Colonic mucosa (tissue), 4 donors: Measurements from ENCODE around the gene PDZD4. TPM values are rescaled to one million over a fixed set of nuclear protein-coding genes. Genes with fewer than 3 reads are reported as not detected.

Experiments used
- DNase-seq: peaks from one replicate; pipeline ENCODE4 v3.0.0-alpha.2; 2020
- H3K27ac ChIP-seq: fragments of 200-600 bp; one replicate; pipeline ENCODE4 v1.8.0; 2021
- H3K27me3 ChIP-seq: fragments of 200-600 bp; one replicate; pipeline ENCODE4 v1.8.0; 2021
- H3K36me3 ChIP-seq: fragments of 200-600 bp; one replicate; pipeline ENCODE4 v1.8.0; 2021
- H3K4me1 ChIP-seq: fragments of 200-600 bp; one replicate; pipeline ENCODE4 v1.8.0; 2021; ENCODE audit warnings: mild to moderate bottlenecking
- H3K4me3 ChIP-seq: fragments of 200-600 bp; one replicate; pipeline ENCODE4 v1.8.0; 2021
- H3K9ac ChIP-seq, 2 donors: one replicate each; pipeline ENCODE4 v1.7.0; 2013; ENCODE audit warnings: control low read depth in 2 of 2, low read depth in 2 of 2, low read length in 2 of 2
- H3K9me3 ChIP-seq: fragments of 200-600 bp; one replicate; pipeline ENCODE4 v1.8.0; 2021
- intact Hi-C: fragments of 100-400 bp; cut with DNase I; formaldehyde crosslinking; loops from one replicate; pipeline ENCODE4 v1.14.1; 2022
- total RNA-seq, 2 donors: library from RNA; stranded (reverse); fragmentation: NEBNext Ultra II Directional in 1 of 2; extraction: Animal tissue kit (Norgen Biotek cat#: 25700) in 1 of 2; gene quantifications; one replicate each; pipeline ENCODE4 v1.2.1, GENCODE V29; 2021
- TF ChIP-seq, protein P1 (sequence below): fragments of 200-600 bp; IDR thresholded peaks from one replicate; pipeline ENCODE4 v1.8.0; 2022; ENCODE audit warnings: antibody characterized with exemption, mild to moderate bottlenecking
- donor health status: healthy.
- donor health status: DM: no; HTN: no; CAD: no.
- donor health status: DM: no; HTN: no; CAD: no.

PDZD4 gene
- total RNA-seq, 2 donors from 2014 or later, result 1.5 to 3.2 TPM

DNA sequence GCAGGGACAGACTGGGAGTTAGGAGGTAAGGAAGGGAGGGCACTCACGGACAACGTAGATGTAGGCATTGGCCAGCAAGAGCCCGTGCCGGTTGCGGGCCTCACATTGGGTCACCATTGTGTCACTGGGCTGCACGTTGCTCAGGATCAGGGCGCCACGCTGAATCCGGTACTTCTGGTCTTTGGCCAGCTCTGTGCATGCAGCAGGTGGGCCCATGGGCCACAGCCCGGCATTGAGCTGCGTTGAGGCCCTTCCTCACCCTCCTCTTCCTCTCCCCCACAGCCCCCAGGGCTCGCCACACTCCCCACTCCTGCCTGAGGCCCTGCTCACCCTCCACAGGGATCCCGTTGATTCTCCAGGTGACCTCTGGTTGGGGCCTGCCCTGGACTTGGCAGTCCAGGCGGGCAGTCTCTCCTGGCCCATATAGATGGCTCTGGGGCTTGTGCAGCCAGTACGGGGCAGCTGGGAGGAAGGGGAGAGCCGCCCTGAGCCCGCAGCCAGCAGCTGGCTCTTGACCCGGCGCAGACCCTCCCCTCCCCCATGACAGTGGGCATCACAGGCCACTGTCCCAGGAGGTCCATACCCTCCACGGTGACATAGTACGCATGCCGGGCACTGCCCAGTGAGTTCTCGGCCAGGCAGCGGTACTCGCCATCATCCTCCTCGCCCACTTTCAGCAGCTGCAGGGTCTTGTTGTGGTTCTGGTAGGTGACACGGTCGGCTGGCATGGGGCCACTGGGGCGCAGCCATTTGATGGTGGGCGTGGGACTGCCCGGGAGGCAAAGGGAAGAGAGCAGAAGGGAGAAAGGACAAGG lies 39.3 kb upstream of the PDZD4 start:
- H3K27ac ChIP-seq, result no peak overlapping the region
- H3K4me1 ChIP-seq, result no peaks in the 10 kb centered on the region
- DNase-seq, result no peak
- no peaks in the 10 kb centered on the region for H3K9me3 ChIP-seq
- intact Hi-C loops, result no loop called here
- H3K9ac ChIP-seq, result no peak overlapping the region
- no peaks in the 10 kb centered on the region for H3K27me3 ChIP-seq
- H3K4me3 ChIP-seq, result no peak overlapping the region
- H3K36me3 ChIP-seq, result no peaks in the 10 kb centered on the region
- TF ChIP-seq, protein P1, sequence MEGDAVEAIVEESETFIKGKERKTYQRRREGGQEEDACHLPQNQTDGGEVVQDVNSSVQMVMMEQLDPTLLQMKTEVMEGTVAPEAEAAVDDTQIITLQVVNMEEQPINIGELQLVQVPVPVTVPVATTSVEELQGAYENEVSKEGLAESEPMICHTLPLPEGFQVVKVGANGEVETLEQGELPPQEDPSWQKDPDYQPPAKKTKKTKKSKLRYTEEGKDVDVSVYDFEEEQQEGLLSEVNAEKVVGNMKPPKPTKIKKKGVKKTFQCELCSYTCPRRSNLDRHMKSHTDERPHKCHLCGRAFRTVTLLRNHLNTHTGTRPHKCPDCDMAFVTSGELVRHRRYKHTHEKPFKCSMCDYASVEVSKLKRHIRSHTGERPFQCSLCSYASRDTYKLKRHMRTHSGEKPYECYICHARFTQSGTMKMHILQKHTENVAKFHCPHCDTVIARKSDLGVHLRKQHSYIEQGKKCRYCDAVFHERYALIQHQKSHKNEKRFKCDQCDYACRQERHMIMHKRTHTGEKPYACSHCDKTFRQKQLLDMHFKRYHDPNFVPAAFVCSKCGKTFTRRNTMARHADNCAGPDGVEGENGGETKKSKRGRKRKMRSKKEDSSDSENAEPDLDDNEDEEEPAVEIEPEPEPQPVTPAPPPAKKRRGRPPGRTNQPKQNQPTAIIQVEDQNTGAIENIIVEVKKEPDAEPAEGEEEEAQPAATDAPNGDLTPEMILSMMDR, result no peak

DNA sequence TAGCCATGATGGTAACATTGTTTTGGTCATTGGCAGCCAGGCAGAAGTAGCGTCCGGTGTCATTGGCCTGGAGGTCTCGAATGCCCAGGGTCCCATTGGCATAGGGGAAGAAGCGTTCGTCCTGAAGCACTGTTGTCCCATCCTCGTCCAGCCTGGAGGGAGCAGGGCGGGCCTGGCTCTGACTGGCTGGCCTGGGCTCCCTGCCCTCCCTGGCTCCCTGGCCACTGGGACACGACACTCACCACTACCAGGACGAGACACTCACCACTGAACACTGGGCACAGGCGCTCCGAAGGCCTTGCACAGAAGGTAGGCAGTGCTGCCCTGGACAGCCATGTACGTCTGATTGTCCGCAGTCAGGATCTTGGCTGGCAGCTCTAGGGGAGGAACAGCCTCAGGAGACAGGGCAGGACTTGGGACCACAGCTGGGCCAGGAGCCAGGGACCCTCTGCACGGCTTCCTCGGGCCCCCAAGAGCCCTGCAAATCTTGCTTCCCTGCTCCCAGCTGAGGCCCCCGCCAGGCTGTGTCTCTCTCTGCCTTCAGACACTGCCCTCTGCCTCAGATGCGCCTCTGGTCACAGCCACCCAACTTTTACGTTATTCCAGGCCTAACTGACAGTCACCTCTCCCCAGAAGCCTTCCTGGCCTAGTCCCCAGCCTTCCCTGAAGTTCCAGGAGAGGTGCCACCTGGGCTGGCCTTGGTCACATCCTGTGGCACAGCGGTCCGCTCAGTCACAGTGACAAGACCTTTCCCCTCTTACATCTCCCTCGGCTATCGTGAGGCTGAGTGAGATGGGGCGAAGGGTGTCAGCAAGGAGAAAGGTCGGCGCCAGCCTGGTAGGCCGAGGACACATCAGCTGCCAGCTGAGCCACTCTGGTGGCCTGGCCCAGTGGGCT lies 38.5 kb upstream of the PDZD4 start:
- TF ChIP-seq, protein P1, result no peak
- no peak for DNase-seq
- no peak overlapping the region for H3K27ac ChIP-seq
- H3K36me3 ChIP-seq, result no peaks in the 10 kb centered on the region
- no peak overlapping the region for H3K4me3 ChIP-seq
- H3K27me3 ChIP-seq, result no peaks in the 10 kb centered on the region
- intact Hi-C loops, result no loop called here
- H3K4me1 ChIP-seq, result no peaks in the 10 kb centered on the region
- H3K9me3 ChIP-seq, result no peaks in the 10 kb centered on the region
- no peak overlapping the region for H3K9ac ChIP-seq

DNA sequence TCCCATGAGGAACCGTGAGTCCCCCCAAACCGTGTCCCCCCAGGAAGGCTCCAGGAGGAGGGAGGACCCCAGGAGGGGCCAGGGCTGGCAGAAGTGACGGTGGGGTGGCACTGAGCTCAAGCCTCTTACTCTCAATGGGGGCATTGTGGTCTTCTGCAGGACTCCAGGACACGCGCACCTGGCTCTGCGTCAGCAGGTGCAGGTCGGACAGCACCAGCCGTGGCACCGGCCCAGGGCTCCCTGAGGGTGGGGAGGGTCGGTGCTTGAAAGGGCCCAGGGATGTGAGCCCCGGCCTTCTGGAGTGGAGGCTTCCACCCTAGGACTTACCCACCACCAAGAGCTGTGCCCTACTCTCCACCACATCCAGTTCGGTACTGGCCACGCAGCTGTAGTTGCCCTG lies 37.3 kb upstream of the PDZD4 start:
- no peak for DNase-seq
- no peak overlapping the region for H3K4me3 ChIP-seq
- H3K27ac ChIP-seq, result no peak overlapping the region
- H3K4me1 ChIP-seq, result no peaks in the 10 kb centered on the region
- H3K9ac ChIP-seq, result no peak overlapping the region
- TF ChIP-seq, protein P1, result no peak
- peaks cover 1% of the 10 kb centered on the region for H3K27me3 ChIP-seq
- intact Hi-C loops, result no loop called here
- H3K36me3 ChIP-seq, result no peaks in the 10 kb centered on the region
- no peaks in the 10 kb centered on the region for H3K9me3 ChIP-seq

DNA sequence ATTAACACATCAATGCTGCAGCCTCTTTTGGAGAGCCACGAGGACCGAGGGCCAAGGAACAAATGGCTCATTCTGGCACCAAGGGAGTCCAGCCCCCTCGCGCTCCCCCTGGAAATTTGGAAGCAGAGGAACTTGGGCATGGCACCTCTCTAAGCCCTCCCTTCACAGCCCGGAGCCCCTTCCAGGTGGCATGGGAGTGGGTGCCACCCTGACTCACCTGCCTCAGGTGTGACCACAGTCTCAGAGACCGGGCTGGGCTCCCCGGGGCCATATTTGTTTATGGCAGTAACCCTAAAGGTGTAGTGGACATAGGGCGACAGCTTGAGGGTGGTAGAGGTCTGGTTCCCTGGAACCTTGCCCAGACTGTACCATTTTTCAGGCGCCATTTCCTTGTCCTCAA lies 36.8 kb upstream of the PDZD4 start:
- DNase-seq, result no peak
- intact Hi-C loops, result no loop called here
- TF ChIP-seq, protein P1, result no peak

DNA sequence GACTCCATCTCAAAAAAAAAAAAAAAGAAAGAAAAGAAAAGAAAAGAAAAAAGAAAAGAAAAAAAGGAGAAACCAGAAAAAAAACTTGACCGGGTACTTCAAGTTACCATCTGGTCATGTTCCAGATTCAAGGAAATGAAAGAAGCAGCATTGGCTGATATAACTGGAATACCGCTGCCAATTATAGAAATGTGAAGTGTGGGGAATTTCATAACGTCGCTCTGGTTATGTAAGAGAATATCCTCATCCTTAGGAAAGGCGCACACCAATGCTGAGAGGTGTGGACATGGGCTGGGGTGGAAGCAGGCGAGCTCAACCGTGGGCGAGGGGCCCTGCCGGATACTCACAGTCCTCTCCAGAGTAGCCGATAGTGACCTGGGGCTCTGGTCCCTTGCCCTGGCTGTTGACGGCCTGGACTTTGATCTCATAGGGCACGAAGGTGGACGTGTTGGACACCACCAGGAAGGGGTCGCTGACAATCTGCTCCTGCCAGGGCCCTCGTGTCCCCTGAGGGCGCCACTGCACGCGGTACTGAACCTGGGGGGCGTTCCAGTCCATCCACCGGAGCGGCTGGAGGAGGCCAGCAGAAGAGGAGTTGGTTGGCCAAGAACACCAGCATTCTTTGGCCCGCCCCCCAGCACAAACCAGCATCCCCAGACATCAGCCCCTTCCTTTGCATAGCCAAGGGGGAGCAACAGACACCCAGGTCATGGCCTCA lies 36.1 kb upstream of the PDZD4 start:
- H3K36me3 ChIP-seq, result no peaks in the 10 kb centered on the region
- H3K27me3 ChIP-seq, result peaks cover 5% of the 10 kb centered on the region
- no peak for DNase-seq
- no peak overlapping the region for H3K27ac ChIP-seq
- H3K4me3 ChIP-seq, result no peak overlapping the region
- intact Hi-C loops, result no loop called here
- no peaks in the 10 kb centered on the region for H3K4me1 ChIP-seq
- TF ChIP-seq, protein P1, result no peak
- no peaks in the 10 kb centered on the region for H3K9me3 ChIP-seq
- no peak overlapping the region for H3K9ac ChIP-seq

More for the DNA sequence above, 36.8 kb upstream of the PDZD4 start:
- Histone ChIP-seq H3K27me3 (peaks cover 5% of the 10 kb centered on the region), H3K9me3 (no peaks in the 10 kb centered on the region), H3K4me1 (no peaks in the 10 kb centered on the region), H3K9ac (no peak overlapping the region), H3K36me3 (no peaks in the 10 kb centered on the region), H3K27ac (no peak overlapping the region), H3K4me3 (no peak overlapping the region)
